ENCODE data around the gene TEX26.

DNA sequence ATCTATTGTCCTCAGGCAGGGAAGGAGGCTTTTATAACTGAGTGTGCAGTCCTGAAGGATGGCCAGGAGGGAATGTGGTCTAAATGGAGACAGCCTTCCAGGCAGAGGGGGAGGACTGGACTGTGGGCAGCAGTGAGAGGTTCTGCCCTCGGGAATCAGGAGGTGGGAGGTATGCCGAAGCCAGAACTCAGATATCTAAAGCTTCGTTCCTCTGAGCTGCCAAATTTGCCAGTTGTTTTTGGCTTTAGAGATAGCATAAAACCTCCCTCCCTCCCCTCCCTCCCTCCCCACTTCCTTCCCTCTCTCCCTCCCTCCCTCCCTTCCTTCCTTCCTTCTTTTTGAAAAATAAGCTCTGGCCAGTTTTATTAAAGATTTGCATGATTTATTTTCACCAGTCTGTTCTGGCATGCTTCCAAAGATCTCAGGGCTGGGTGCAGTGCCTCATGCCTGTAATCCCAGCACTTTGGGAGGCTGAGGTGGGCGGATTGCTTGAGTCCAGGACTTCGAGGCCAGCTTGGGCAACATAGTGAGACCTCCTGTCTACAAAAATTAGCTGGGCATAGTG lies 24.0 kb upstream of the TEX26 start:
- TF ChIP-seq, protein P1, sequence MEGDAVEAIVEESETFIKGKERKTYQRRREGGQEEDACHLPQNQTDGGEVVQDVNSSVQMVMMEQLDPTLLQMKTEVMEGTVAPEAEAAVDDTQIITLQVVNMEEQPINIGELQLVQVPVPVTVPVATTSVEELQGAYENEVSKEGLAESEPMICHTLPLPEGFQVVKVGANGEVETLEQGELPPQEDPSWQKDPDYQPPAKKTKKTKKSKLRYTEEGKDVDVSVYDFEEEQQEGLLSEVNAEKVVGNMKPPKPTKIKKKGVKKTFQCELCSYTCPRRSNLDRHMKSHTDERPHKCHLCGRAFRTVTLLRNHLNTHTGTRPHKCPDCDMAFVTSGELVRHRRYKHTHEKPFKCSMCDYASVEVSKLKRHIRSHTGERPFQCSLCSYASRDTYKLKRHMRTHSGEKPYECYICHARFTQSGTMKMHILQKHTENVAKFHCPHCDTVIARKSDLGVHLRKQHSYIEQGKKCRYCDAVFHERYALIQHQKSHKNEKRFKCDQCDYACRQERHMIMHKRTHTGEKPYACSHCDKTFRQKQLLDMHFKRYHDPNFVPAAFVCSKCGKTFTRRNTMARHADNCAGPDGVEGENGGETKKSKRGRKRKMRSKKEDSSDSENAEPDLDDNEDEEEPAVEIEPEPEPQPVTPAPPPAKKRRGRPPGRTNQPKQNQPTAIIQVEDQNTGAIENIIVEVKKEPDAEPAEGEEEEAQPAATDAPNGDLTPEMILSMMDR (IDR thresholded peaks at IDR 0.05) = no peak
- TF ChIP-seq POLR2AphosphoS5 (IDR thresholded peaks at IDR 0.05; ENCODE audit: low read depth, low read length) (no peak), EP300 (IDR thresholded peaks at IDR 0.05; ENCODE audit: borderline replicate concordance in 1 of 2, low read depth in 1 of 2, low read length in 1 of 2) (no peak), MXI1 (IDR thresholded peaks at IDR 0.05; ENCODE audit: low read depth, low read length) (no peak), RFX5 (IDR thresholded peaks at IDR 0.05; ENCODE audit: low read length) (no peak), FOXM1 (IDR thresholded peaks at IDR 0.05; ENCODE audit: low read depth) (no peak), FOXJ3 (CRISPR knock-in tag; IDR thresholded peaks at IDR 0.05) (no peak), GABPA (IDR thresholded peaks at IDR 0.05; ENCODE audit: low read depth) (no peak), SIN3A (IDR thresholded peaks at IDR 0.05; ENCODE audit: borderline replicate concordance, low read depth, low read length) (no peak), RAD21 (IDR thresholded peaks at IDR 0.05; ENCODE audit: low read length) (no peak)
- TF ChIP-seq, protein P2, sequence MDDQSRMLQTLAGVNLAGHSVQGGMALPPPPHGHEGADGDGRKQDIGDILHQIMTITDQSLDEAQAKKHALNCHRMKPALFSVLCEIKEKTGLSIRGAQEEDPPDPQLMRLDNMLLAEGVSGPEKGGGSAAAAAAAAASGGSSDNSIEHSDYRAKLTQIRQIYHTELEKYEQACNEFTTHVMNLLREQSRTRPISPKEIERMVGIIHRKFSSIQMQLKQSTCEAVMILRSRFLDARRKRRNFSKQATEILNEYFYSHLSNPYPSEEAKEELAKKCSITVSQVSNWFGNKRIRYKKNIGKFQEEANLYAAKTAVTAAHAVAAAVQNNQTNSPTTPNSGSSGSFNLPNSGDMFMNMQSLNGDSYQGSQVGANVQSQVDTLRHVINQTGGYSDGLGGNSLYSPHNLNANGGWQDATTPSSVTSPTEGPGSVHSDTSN (IDR thresholded peaks at IDR 0.05) = no peak

Measured in SK-N-SH (cell line).